Osteocyte (in vitro differentiated cells): ENCODE measurements around the gene GRAMD1B. TPM values are rescaled to one million over a fixed set of nuclear protein-coding genes. Genes with fewer than 3 reads are reported as not detected.

Source experiments
- DNase-seq: peaks from one replicate; pipeline ENCODE4 v3.0.0; 2021; ENCODE audit warnings: mixed read lengths; ENCODE audit not compliant: unreplicated experiment; ENCODE audit errors: extremely low spot score
- H3K27ac Mint-ChIP-seq: one replicate; pipeline ENCODE4 v1.8.0; 2021; ENCODE audit warnings: mild to moderate bottlenecking, mixed read lengths; ENCODE audit not compliant: unreplicated experiment
- H3K27me3 Mint-ChIP-seq: one replicate; pipeline ENCODE4 v1.8.0; 2021; ENCODE audit warnings: mixed read lengths; ENCODE audit not compliant: unreplicated experiment
- H3K36me3 Mint-ChIP-seq: one replicate; pipeline ENCODE4 v1.8.0; 2021; ENCODE audit warnings: mixed read lengths; ENCODE audit not compliant: unreplicated experiment
- H3K4me1 Mint-ChIP-seq: one replicate; pipeline ENCODE4 v1.8.0; 2021; ENCODE audit warnings: mixed read lengths; ENCODE audit not compliant: unreplicated experiment
- H3K4me3 Mint-ChIP-seq: one replicate; pipeline ENCODE4 v1.8.0; 2021; ENCODE audit warnings: mild to moderate bottlenecking, moderate library complexity, mixed read lengths; ENCODE audit not compliant: unreplicated experiment
- H3K9me3 Mint-ChIP-seq: one replicate; pipeline ENCODE4 v1.8.0; 2021; ENCODE audit warnings: mixed read lengths; ENCODE audit not compliant: unreplicated experiment
- total RNA-seq: library from RNA; stranded (reverse); gene quantifications from 2 replicates; pipeline ENCODE4 v1.2.1, GENCODE V29; 2021
- TF ChIP-seq, protein P1 (sequence below): fragments of 200-600 bp; sonication (generic); IDR thresholded peaks from 2 replicates; pipeline ENCODE4 v1.5.0; 2021; ENCODE audit warnings: antibody characterized with exemption, mild to moderate bottlenecking, moderate library complexity

The GRAMD1B gene
- total RNA-seq, 1 donor from 2014 or later: 1.9 TPM

DNA sequence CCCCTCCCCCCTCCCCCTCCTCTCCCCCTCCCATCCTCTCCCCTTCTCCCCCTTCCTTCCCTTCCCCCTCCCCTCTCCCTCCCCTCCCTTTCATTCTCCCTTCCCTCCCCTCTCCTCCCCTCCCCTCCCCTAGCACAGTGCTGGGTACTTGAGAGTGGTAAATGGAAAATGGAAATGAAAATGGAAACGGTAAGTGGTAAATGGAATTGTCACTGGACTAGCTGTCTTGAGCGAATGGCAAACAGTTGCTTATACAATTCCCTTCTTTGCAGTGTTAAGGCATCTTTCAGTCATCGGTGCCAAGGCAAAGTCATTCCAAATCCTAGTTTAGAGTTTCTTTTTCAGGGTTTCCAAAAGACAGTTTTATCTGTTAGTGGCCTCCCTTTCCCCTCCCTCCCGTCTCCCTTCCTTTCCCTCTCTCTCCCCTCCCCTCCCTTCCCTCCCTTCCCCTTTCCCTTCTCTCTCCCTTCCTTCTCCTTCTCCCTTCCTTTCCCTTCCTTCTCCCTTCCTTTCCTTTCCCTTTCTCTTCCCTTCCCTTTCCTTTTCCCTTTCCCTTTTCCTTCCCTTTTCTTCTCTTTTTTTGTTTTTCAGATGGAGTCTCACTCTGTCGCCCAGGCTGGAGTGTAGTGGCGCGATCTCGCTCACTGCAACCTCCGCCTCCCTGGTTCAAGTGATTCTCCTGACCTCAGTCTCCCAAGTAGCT, 47.3 kb downstream of the GRAMD1B start:
- H3K4me3 Mint-ChIP-seq: no peak overlapping the region
- no peak for DNase-seq
- TF ChIP-seq, protein P1, sequence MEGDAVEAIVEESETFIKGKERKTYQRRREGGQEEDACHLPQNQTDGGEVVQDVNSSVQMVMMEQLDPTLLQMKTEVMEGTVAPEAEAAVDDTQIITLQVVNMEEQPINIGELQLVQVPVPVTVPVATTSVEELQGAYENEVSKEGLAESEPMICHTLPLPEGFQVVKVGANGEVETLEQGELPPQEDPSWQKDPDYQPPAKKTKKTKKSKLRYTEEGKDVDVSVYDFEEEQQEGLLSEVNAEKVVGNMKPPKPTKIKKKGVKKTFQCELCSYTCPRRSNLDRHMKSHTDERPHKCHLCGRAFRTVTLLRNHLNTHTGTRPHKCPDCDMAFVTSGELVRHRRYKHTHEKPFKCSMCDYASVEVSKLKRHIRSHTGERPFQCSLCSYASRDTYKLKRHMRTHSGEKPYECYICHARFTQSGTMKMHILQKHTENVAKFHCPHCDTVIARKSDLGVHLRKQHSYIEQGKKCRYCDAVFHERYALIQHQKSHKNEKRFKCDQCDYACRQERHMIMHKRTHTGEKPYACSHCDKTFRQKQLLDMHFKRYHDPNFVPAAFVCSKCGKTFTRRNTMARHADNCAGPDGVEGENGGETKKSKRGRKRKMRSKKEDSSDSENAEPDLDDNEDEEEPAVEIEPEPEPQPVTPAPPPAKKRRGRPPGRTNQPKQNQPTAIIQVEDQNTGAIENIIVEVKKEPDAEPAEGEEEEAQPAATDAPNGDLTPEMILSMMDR: no peak
- no peaks in the 10 kb centered on the region for H3K36me3 Mint-ChIP-seq
- H3K27me3 Mint-ChIP-seq: no peaks in the 10 kb centered on the region
- peaks cover 19% of the 10 kb centered on the region for H3K4me1 Mint-ChIP-seq
- H3K9me3 Mint-ChIP-seq: no peaks in the 10 kb centered on the region
- no peak overlapping the region for H3K27ac Mint-ChIP-seq

DNA sequence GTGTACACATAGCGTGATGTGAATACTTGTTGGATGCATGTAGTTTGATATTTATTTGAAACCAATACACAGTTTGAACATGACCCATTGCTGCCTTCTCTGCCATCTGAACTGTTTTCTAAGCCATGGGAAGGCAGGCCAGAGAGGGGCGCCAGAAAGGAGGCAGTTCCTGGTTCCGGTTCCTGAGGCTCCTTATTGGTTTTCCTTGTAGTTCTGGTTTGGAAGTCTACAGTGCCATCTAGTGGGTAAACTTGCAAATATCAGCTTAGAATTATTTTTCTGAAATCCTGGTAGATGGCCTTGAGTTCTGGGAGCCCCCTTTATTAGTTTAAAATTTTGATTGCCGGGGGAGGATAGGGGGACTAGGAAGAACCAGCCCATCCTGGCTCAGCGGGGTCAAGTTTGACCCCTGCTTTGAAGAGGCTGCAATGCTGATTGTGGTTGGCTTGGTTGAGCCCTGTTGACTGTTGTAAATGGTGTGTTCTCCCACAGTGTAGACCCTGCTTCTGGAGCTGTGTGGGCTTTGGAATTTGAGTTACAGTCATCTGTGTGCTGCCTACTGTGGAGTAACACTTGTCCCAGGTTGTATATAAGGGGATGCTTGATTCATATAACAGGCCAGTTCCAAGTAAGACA, 48.4 kb downstream of the GRAMD1B start:
- Mint-ChIP-seq H3K4me1 (peaks cover 19% of the 10 kb centered on the region), H3K9me3 (no peaks in the 10 kb centered on the region), H3K27ac (peak overlapping the region; percentile 61), H3K4me3 (no peak overlapping the region), H3K36me3 (no peaks in the 10 kb centered on the region), H3K27me3 (no peaks in the 10 kb centered on the region)
- DNase-seq: no peak
- TF ChIP-seq, protein P1: peak; percentile 76

DNA sequence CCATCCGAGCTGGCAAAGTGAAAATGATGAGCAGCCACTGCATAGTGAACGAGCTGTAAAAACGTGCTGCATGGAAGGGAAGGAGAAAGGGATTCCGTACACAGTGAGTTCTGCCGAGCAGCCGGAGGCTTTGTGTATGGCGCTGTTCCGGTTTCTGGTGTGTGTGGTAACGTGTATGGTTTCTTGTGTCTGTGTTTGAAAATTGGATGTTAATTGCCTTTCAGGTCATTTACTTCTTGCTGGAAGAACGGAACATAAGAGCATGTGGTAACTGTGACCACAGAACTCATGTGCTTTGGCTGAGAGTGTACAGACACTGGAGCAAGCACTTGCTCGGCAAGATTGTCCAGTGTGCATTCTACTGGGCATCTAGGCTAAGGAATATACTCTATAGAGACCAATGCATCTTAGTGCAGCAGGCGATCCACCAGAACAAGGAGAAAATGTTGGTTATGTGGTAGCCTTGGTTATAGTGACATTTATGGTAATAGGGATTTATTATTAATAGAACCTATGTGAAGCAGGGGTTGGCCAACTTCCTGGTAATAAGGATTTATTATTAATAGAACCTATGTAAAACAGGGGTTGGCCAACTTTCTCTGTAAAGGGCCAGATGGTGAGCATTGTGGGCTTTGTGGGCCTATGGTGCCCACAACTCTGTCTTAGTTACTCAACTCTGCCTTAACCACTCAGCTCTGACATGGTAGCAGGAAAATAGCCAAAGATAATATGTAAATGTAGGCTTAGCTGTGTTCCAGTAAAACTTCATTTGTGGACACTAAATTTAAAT, 49.2 kb downstream of the GRAMD1B start:
- Mint-ChIP-seq H3K36me3 (no peaks in the 10 kb centered on the region), H3K27me3 (no peaks in the 10 kb centered on the region), H3K4me3 (no peak overlapping the region), H3K27ac (no peak overlapping the region), H3K4me1 (peaks cover 19% of the 10 kb centered on the region), H3K9me3 (no peaks in the 10 kb centered on the region)
- DNase-seq: no peak
- TF ChIP-seq, protein P1: no peak

DNA sequence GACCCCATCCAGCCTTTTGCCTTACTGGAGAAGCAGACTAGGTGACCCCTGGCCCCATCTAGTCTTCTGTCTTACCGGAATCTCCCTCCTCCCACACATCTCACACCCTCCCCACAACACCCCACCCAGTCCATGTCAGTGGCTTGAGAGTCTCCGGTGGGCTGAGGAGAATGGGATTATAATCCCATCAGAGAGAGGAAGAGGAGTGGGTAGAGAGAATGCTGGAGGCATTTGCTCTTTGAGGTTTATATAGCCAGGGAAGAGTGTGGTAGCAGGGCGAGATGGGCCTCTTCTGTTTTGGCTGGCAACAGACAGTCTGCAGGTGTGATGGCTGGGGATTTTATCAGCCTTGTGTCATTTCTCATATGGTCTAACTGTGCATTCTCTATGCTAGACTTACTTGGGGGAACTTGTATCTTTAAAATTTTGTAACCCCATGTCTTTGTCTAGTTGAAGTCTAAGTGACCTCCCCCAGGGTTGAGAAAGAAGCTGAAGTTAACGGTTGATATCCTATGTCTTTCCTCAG, 50.3 kb downstream of the GRAMD1B start:
- no peaks in the 10 kb centered on the region for H3K27me3 Mint-ChIP-seq
- H3K4me3 Mint-ChIP-seq: no peak overlapping the region
- DNase-seq: no peak
- TF ChIP-seq, protein P1: no peak
- no peaks in the 10 kb centered on the region for H3K36me3 Mint-ChIP-seq
- no peak overlapping the region for H3K27ac Mint-ChIP-seq
- H3K4me1 Mint-ChIP-seq: peaks cover 9% of the 10 kb centered on the region
- no peaks in the 10 kb centered on the region for H3K9me3 Mint-ChIP-seq
